ENCODE measurements around the gene TMEM191C.

GRCh38 chr22:21451545-21452520 is 15.4 kb upstream of the TMEM191C start:
- TF ChIP-seq YY1 (IDR thresholded peaks at IDR 0.05; ENCODE audit: insufficient read depth, insufficient read length) (no peak), ZNF274 (IDR thresholded peaks at IDR 0.05; ENCODE audit: low read depth, low read length) (no peak), SUZ12 (IDR thresholded peaks at IDR 0.05; ENCODE audit: extremely low read depth, insufficient read depth, insufficient read length) (no peak)
